GM23248 (cell line): ENCODE data around the gene ZNF155. TPM values are rescaled to one million over a fixed set of nuclear protein-coding genes. Genes with fewer than 3 reads are reported as not detected.

ENCODE experiments used
- DNase-seq: peaks from one replicate; pipeline ENCODE4 v3.0.0-alpha.2; 2015
- H2AFZ ChIP-seq: fragments of 200-600 bp; sonication (generic); 2 replicates; pipeline ENCODE4 v1.6.1; 2016; ENCODE audit warnings: antibody characterized with exemption
- H3F3A ChIP-seq: fragments of 200-600 bp; sonication (generic); 2 replicates; pipeline ENCODE4 v1.6.1; 2016; ENCODE audit warnings: mild to moderate bottlenecking, antibody characterized with exemption, mixed run types; ENCODE audit not compliant: insufficient read depth
- H3K27ac ChIP-seq: fragments of 200-600 bp; sonication (generic); 2 replicates; pipeline ENCODE4 v1.5.1; 2016; ENCODE audit warnings: mild to moderate bottlenecking
- H3K27me3 ChIP-seq: fragments of 200-600 bp; sonication (generic); replicated peaks from 2 replicates; pipeline ENCODE4 v1.6.1; 2016; ENCODE audit warnings: mild to moderate bottlenecking; ENCODE audit not compliant: insufficient read depth
- H3K36me3 ChIP-seq: fragments of 200-600 bp; sonication (generic); 2 replicates; pipeline ENCODE4 v1.6.1; 2016; ENCODE audit warnings: low read depth, mild to moderate bottlenecking
- H3K4me1 ChIP-seq: fragments of 200-600 bp; sonication (generic); 2 replicates; pipeline ENCODE4 v1.6.1; 2016; ENCODE audit warnings: mild to moderate bottlenecking; ENCODE audit not compliant: insufficient read depth
- H3K4me2 ChIP-seq: fragments of 200-600 bp; sonication (generic); one replicate; pipeline ENCODE4 v1.6.1; 2016; ENCODE audit warnings: mild to moderate bottlenecking; ENCODE audit not compliant: unreplicated experiment
- H3K4me3 ChIP-seq: fragments of 200-600 bp; sonication (generic); 2 replicates; pipeline ENCODE4 v1.5.1; 2016; ENCODE audit warnings: mild to moderate bottlenecking
- H3K79me2 ChIP-seq: fragments of 200-600 bp; sonication (generic); 2 replicates; pipeline ENCODE4 v1.6.1; 2016; ENCODE audit warnings: mild to moderate bottlenecking; ENCODE audit not compliant: insufficient read depth
- H3K9ac ChIP-seq: fragments of 200-600 bp; sonication (generic); 2 replicates; pipeline ENCODE4 v1.6.1; 2016; ENCODE audit warnings: mild to moderate bottlenecking
- H3K9me2 ChIP-seq: fragments of 200-600 bp; sonication (generic); 2 replicates; pipeline ENCODE4 v1.6.1; 2016; ENCODE audit warnings: mixed run types, mild to moderate bottlenecking, moderate library complexity; ENCODE audit not compliant: insufficient read depth
- H3K9me3 ChIP-seq: fragments of 200-600 bp; sonication (generic); one replicate; pipeline ENCODE4 v1.6.1; 2017; ENCODE audit warnings: low read depth
- H4K20me1 ChIP-seq: fragments of 200-600 bp; sonication (generic); 2 replicates; pipeline ENCODE4 v1.6.0; 2016; ENCODE audit not compliant: insufficient read depth
- EZH2 ChIP-seq: fragments of 200-600 bp; sonication (generic); IDR thresholded peaks from 2 replicates; pipeline ENCODE4 v1.6.1; 2018; ENCODE audit warnings: antibody characterized with exemption, mild to moderate bottlenecking; ENCODE audit not compliant: insufficient read depth, poor library complexity, severe bottlenecking
- EZH2phosphoT487 ChIP-seq: fragments of 200-600 bp; sonication (generic); IDR thresholded peaks from 2 replicates; pipeline ENCODE4 v1.6.1; 2018; ENCODE audit warnings: antibody characterized with exemption, moderate library complexity, mild to moderate bottlenecking, low read depth; ENCODE audit not compliant: insufficient read depth
- WGBS, 2 experiments: methylation state at CpG; one replicate each; pipeline ENCODE4 v1.1.6; 2015 to 2017; ENCODE audit warnings: low lambda C conversion rate in 2 of 2, low coverage in 1 of 2; ENCODE audit errors: missing lambda C conversion rate in 2 of 2; 5-methylcytosine and 5-hydroxymethylcytosine counted together
- in situ Hi-C: fragments of 300-500 bp; cut with MboI; formaldehyde crosslinking; loops from 2 replicates; pipeline ENCODE4 v1.15.0; 2020
- polyA plus RNA-seq: library from polyadenylated mRNA; unstranded; fragments of >200 nt; fragmentation: Nextera tagmentation; extraction: Ambion mirVana; gene quantifications from 2 replicates; pipeline ENCODE4 v1.2.1, GENCODE V29; 2016
- small RNA-seq: library from RNA; depleted of rRNA; stranded (forward); fragments of <200 nt; gene quantifications from one replicate; pipeline ENCODE3, GENCODE V24; 2014; ENCODE audit warnings: low read depth, low replicate concordance
- total RNA-seq: library from RNA; depleted of rRNA; stranded (reverse); fragments of >200 nt; shearing (Covaris generic); gene quantifications from 2 replicates; pipeline ENCODE4 v1.2.3, GENCODE V29; 2014; rRNA removed

ZNF155 gene
- total and polyA plus RNA-seq, 2 experiments from 2014 or later = 5.2 to 13.7 TPM

DNA sequence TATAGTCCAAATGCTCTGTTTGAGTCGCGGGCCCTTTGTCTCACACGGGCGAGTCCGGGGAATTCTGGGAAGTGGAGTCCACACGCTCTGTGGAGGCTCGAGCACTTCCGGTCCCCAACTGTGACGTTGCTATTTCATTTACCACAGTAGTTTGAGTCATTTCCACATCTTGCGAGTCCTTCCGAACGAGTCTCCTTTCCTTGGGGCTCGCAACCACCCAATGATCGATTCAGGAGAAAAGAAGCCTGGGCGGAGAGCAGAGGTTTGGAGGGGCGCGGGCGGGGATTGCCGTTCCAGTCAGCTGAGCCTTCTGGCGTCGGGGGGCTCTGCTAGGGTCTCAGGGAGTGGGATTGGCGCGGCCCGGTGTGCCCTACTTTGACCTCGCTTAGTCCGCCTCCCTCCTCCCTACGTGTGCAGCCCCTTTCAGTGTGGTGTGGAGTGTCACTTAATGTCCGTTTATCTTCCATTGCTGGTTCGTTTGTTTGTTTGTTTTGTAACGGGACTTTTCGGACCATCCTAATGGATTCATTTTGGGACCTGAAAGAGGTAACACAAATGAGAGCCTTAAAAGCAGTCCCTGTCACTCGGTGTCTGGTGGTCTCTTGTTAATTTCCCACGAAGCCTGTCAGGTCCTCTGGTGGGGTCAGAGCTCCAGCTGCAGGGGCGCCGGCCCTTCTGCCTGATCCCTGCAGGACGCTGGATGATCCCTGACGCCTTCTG is 41.4 kb downstream of the ZNF155 start, which contains the start of gene ZNF222:
ZNF222 (plus strand) TSS at position 163 of the 720 bp plus-strand sequence; CDS start at position 221, 58 bp downstream.
- H3F3A ChIP-seq = no peaks in the 10 kb centered on the region
- DNase-seq = peak; percentile 96
- H4K20me1 ChIP-seq = no peaks in the 10 kb centered on the region
- H3K4me1 ChIP-seq = peaks cover 5% of the 10 kb centered on the region; the same call in 1 of the 2 replicates
- peak within 1 kb of the TSS; percentile 94 for H3K9ac ChIP-seq
- H3K9me3 ChIP-seq = peaks cover 3% of the 10 kb centered on the region
- peak within 1 kb of the TSS; percentile 50 for H3K27ac ChIP-seq
- peak within 1 kb of the TSS; percentile 99 for H2AFZ ChIP-seq
- H3K27me3 ChIP-seq = no peaks in the 10 kb centered on the region
- peaks cover 12% of the 10 kb centered on the region for H3K79me2 ChIP-seq
- H3K36me3 ChIP-seq = peaks cover 24% of the 10 kb centered on the region
- no peaks in the 10 kb centered on the region for H3K9me2 ChIP-seq
- peak within 1 kb of the TSS; percentile 85 for H3K4me2 ChIP-seq
- 2% methylated on average over 37 of the region's 37 CpGs for WGBS, 2 experiments
- in situ Hi-C loops = no loop called here
- peak within 1 kb of the TSS; percentile 100 for H3K4me3 ChIP-seq
- TF ChIP-seq EZH2phosphoT487 = no peak
- TF ChIP-seq EZH2 = no peak

DNA sequence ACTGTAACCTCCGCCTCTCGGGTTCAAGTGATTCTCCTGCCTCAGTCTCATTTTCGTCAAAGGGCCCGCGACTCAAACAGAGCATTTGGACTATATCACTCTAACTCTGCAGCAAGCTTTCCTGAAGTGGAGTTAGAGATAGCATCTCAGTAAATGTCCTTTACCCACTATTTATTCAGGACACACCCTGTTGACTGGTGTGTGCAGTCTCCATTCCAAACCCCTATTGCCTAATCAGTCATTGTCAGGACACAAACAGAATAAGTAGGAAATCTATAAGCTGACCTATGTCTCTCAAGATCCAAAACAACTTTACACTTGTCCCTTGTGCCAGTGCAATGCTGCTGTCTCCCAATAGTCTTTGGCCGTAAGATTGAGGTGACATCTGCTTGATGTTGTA is 42.6 kb downstream of the ZNF155 start:
- Histone ChIP-seq H3K4me1 (peaks cover 5% of the 10 kb centered on the region; the same call in 1 of the 2 replicates), H3K36me3 (peaks cover 36% of the 10 kb centered on the region), H3K9me2 (no peaks in the 10 kb centered on the region), H3F3A (no peaks in the 10 kb centered on the region), H3K27me3 (no peaks in the 10 kb centered on the region), H3K4me3 (no peak overlapping the region), H3K4me2 (no peak overlapping the region), H3K79me2 (peaks cover 12% of the 10 kb centered on the region), H3K9me3 (peaks cover 3% of the 10 kb centered on the region), H2AFZ (no peak overlapping the region), H3K9ac (no peak overlapping the region), H3K27ac (no peak overlapping the region), H4K20me1 (no peaks in the 10 kb centered on the region)
- 96 to 99% methylated on average over 6 of the region's 6 CpGs for WGBS, 2 experiments
- DNase-seq = no peak
- in situ Hi-C loops = no loop called here
- TF ChIP-seq EZH2 = no peak
- no peak for TF ChIP-seq EZH2phosphoT487

DNA sequence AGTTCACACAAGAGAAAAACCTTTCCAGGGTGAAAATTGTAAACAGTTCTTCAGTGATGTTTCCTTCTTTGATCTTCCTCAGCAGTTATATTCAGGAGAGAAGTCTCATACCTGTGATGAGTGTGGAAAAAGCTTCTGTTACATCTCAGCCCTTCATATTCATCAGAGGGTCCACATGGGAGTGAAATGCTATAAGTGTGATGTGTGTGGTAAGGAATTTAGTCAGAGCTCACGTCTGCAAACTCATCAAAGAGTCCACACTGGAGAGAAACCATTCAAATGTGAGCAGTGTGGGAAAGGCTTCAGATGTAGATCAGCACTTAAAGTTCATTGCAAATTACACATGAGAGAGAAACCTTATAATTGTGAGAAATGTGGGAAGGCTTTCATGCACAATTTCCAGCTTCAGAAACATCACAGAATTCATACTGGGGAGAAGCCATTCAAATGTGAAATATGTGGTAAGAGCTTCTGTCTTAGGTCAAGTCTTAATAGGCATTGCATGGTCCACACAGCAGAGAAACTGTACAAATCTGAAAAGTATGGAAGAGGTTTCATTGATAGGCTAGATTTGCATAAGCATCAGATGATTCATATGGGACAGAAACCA is 48.1 kb downstream of the ZNF155 start:
- WGBS, 2 experiments = 48 to 56% methylated on average over 1 of the region's 1 CpG
- TF ChIP-seq EZH2 (no peak), EZH2phosphoT487 (no peak)
- Histone ChIP-seq H3K4me2 (no peak overlapping the region), H3K4me3 (no peak overlapping the region), H3K4me1 (no peaks in the 10 kb centered on the region), H3K27ac (no peak overlapping the region), H3F3A (no peaks in the 10 kb centered on the region), H3K27me3 (no peaks in the 10 kb centered on the region), H3K9me2 (no peaks in the 10 kb centered on the region), H3K9me3 (peaks cover 8% of the 10 kb centered on the region), H3K79me2 (no peaks in the 10 kb centered on the region), H4K20me1 (no peaks in the 10 kb centered on the region), H2AFZ (no peak overlapping the region), H3K36me3 (peaks cover 52% of the 10 kb centered on the region), H3K9ac (no peak overlapping the region)
- in situ Hi-C loops = no loop called here
- DNase-seq = no peak

DNA sequence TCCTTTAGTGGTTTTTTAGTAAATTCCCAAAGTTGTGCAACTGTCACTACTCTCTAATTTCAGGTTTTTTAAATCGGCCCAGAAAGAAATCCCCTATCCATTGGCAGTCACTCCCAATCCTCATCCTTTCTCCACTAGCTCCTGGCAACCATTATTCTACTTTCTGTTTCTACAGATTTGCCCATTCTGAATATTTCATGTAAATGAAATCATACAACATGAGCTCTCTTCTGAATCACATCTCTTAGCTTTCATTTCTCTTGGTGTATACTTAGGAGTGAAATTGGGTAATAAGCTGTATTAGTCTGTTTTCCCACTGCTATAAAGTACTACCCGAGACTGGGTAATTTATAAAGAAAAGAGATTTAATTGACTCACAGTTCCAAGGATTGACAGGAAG is 58.2 kb downstream of the ZNF155 start:
- no peak overlapping the region for H3K4me2 ChIP-seq
- H2AFZ ChIP-seq = no peak overlapping the region
- no peaks in the 10 kb centered on the region for H3K36me3 ChIP-seq
- no peak overlapping the region for H3K27ac ChIP-seq
- no peaks in the 10 kb centered on the region for H3F3A ChIP-seq
- no peaks in the 10 kb centered on the region for H3K4me1 ChIP-seq
- no peak overlapping the region for H3K4me3 ChIP-seq
- H3K79me2 ChIP-seq = no peaks in the 10 kb centered on the region
- H3K9ac ChIP-seq = no peak overlapping the region
- in situ Hi-C loops = no loop called here
- 7 to 16% methylated on average over 2 of the region's 2 CpGs for WGBS, 2 experiments
- no peaks in the 10 kb centered on the region for H3K9me2 ChIP-seq
- H3K9me3 ChIP-seq = no peaks in the 10 kb centered on the region
- 0 out of 2 replicates have a peak, but pooled peaks cover 11% of the 10 kb centered on the region for H3K27me3 ChIP-seq
- TF ChIP-seq EZH2phosphoT487 (no peak), EZH2 (no peak)
- H4K20me1 ChIP-seq = no peaks in the 10 kb centered on the region
- DNase-seq = no peak

Small RNA genes within 50 kb of the gene (small RNA-seq; reads per million reads assigned to genes)
- not detected for gene AC006213.5

Other genes with a start within 250 kb of the ZNF155 start
- gene SMG9, start 229.2 kb upstream of the ZNF155 start, total RNA-seq = 11.5 and 13.0 TPM in 2 replicates
- 23.2 and 25.7 TPM in 2 replicates for gene SMG9, start 229.2 kb upstream of the ZNF155 start, polyA plus RNA-seq
- gene KCNN4, start 203.2 kb upstream of the ZNF155 start, total RNA-seq = 8.7 and 13.7 TPM in 2 replicates
- 9.4 and 11.9 TPM in 2 replicates for gene KCNN4, start 203.2 kb upstream of the ZNF155 start, polyA plus RNA-seq
- 0.32 and 0.76 TPM in 2 replicates for gene LYPD5, start 181.7 kb upstream of the ZNF155 start, total RNA-seq
- gene LYPD5, start 181.7 kb upstream of the ZNF155 start, polyA plus RNA-seq = 1.1 and 1.4 TPM in 2 replicates
- 12.1 and 14.2 TPM in 2 replicates for gene ZNF283, start 156.9 kb upstream of the ZNF155 start, total RNA-seq
- gene ZNF283, start 156.9 kb upstream of the ZNF155 start, polyA plus RNA-seq = 4.6 and 5.4 TPM in 2 replicates
- gene ZNF404, start 100.2 kb upstream of the ZNF155 start, total RNA-seq = 4.2 and 4.5 TPM in 2 replicates
- 4.2 and 6.0 TPM in 2 replicates for gene ZNF404, start 100.2 kb upstream of the ZNF155 start, polyA plus RNA-seq
- gene ZNF45, start 48.9 kb upstream of the ZNF155 start, total RNA-seq = 8.9 and 13.0 TPM in 2 replicates
- 7.7 and 8.5 TPM in 2 replicates for gene ZNF45, start 48.9 kb upstream of the ZNF155 start, polyA plus RNA-seq
- 3.8 and 7.8 TPM in 2 replicates for gene ZNF221, start 33.0 kb upstream of the ZNF155 start, total RNA-seq
- 1.6 and 1.9 TPM in 2 replicates for gene ZNF221, start 33.0 kb upstream of the ZNF155 start, polyA plus RNA-seq
- 1.9 and 3.9 TPM in 2 replicates for gene ZNF230, start 18.8 kb downstream of the ZNF155 start, total RNA-seq
- 2.2 and 2.7 TPM in 2 replicates for gene ZNF230, start 18.8 kb downstream of the ZNF155 start, polyA plus RNA-seq
- gene ZNF222, start 41.2 kb downstream of the ZNF155 start, total RNA-seq = 2.5 and 6.6 TPM in 2 replicates
- 3.1 and 3.2 TPM in 2 replicates for gene ZNF222, start 41.2 kb downstream of the ZNF155 start, polyA plus RNA-seq
- gene ZNF223, start 67.8 kb downstream of the ZNF155 start, total RNA-seq = 3.5 and 24.0 TPM in 2 replicates
- 2.8 and 3.5 TPM in 2 replicates for gene ZNF223, start 67.8 kb downstream of the ZNF155 start, polyA plus RNA-seq
- 1.9 and 2.9 TPM in 2 replicates for gene ZNF284, start 88.0 kb downstream of the ZNF155 start, total RNA-seq
- gene ZNF284, start 88.0 kb downstream of the ZNF155 start, polyA plus RNA-seq = 1.9 and 2.0 TPM in 2 replicates
- gene ZNF224, start 110.2 kb downstream of the ZNF155 start, total RNA-seq = 15.6 and 19.2 TPM in 2 replicates
- 9.4 and 11.7 TPM in 2 replicates for gene ZNF224, start 110.2 kb downstream of the ZNF155 start, polyA plus RNA-seq
- gene ZNF225, start 129.2 kb downstream of the ZNF155 start, total RNA-seq = 5.8 and 6.1 TPM in 2 replicates
- 3.2 and 4.3 TPM in 2 replicates for gene ZNF225, start 129.2 kb downstream of the ZNF155 start, polyA plus RNA-seq
- 6.5 and 8.1 TPM in 2 replicates for gene ZNF234, start 157.4 kb downstream of the ZNF155 start, total RNA-seq
- gene ZNF234, start 157.4 kb downstream of the ZNF155 start, polyA plus RNA-seq = 4.7 and 6.2 TPM in 2 replicates
- 20.1 and 32.5 TPM in 2 replicates for gene ZNF226, start 180.9 kb downstream of the ZNF155 start, total RNA-seq
- 27.1 and 30.3 TPM in 2 replicates for gene ZNF226, start 180.9 kb downstream of the ZNF155 start, polyA plus RNA-seq
- 7.6 and 16.1 TPM in 2 replicates for gene ZNF227, start 228.3 kb downstream of the ZNF155 start, total RNA-seq
- gene ZNF227, start 228.3 kb downstream of the ZNF155 start, polyA plus RNA-seq = 7.5 and 7.8 TPM in 2 replicates